AG10803 (cell line): ENCODE measurements around the gene ERI2.

ENCODE experiments used
- DNase-seq: peaks from one replicate; pipeline ENCODE4 v3.0.0; 2010; ENCODE audit warnings: low read depth
- H3K4me3 ChIP-seq: 2 replicates; pipeline ENCODE4 v1.5.1; 2011; ENCODE audit warnings: mild to moderate bottlenecking, low read length, control low read depth
- CTCF ChIP-seq: conservative IDR thresholded peaks from 2 replicates; pipeline ENCODE4 v1.5.1; 2011; ENCODE audit warnings: mild to moderate bottlenecking, low read length, control low read depth, inconsistent platforms

Gene ERI2

GRCh38 chr16:20806168-20807050 is at the start of gene ERI2, which contains the start of gene REXO5:
Gene ERI2, minus strand, starts transcription at chr16:20806472. Its CDS starts 42 bp downstream, at chr16:20806430.
Gene REXO5, plus strand, starts transcription at chr16:20806527. Its CDS starts 427 bp downstream, at chr16:20806954.
- H3K4me3 ChIP-seq = peak within 1 kb of the TSS; percentile 75
- peak; percentile 92 for DNase-seq
- peak; percentile 61 for TF ChIP-seq CTCF

- DNase-seq = no peak
- no peak overlapping the region for H3K4me3 ChIP-seq
Observed at GRCh38 chr16:20854963-20855362, 48.7 kb upstream of the ERI2 start.

GRCh38 chr16:20853981-20854620 is 47.8 kb upstream of the ERI2 start:
- no peak for DNase-seq
- no peak for TF ChIP-seq CTCF
- H3K4me3 ChIP-seq = no peak overlapping the region

More at GRCh38 chr16:20854963-20855362, 48.7 kb upstream of the ERI2 start:
- no peak for TF ChIP-seq CTCF

GRCh38 chr16:20853143-20853542 is 46.9 kb upstream of the ERI2 start:
- H3K4me3 ChIP-seq = no peak overlapping the region
- no peak for TF ChIP-seq CTCF
- DNase-seq = no peak

- H3K4me3 ChIP-seq = no peak overlapping the region
- DNase-seq = peak; percentile 97
- TF ChIP-seq CTCF = no peak
Observed at GRCh38 chr16:20851601-20852000, 45.3 kb upstream of the ERI2 start.

- no peak for TF ChIP-seq CTCF
- no peak overlapping the region for H3K4me3 ChIP-seq
- peak; percentile 12 for DNase-seq
Observed at GRCh38 chr16:20850981-20851380, 44.7 kb upstream of the ERI2 start.
